ENCODE measurements around the gene ATP4B.

- TF ChIP-seq CTCF (IDR thresholded peaks at IDR 0.05; ENCODE audit: poor library complexity) (no peak), EZH2 (IDR thresholded peaks at IDR 0.05; ENCODE audit: borderline replicate concordance) (no peak), EZH2phosphoT487 (IDR thresholded peaks at IDR 0.05; ENCODE audit: low read depth, severe bottlenecking, unreplicated experiment) (no peak)
Observed at GRCh38 chr13:113650275-113650674, 7.7 kb downstream of the ATP4B start.
